GM12878 (cell line): ENCODE results near the gene ANGPTL4. TPM values are rescaled to one million over a fixed set of nuclear protein-coding genes. Genes with fewer than 3 reads are reported as not detected.

Experiments
- ATAC-seq: fragments of 200-7000 bp; cut with Tn5 transposase; 3 replicates; pipeline ENCODE4 v1.9.1; 2020; ENCODE audit warnings: mild to moderate bottlenecking, moderate library complexity
- BruUV-seq: library from RNA; stranded (reverse); fragments of 400-500 nt; replicated peaks from 2 replicates; lab custom pipeline; 2021; lab: Mats Ljungman, UMichigan
- CTCF ChIA-PET: fragments of 300-600 bp; sonication (Branson Sonifier 250); formaldehyde crosslinking; extraction: SDS; loops from one replicate; lab custom pipeline; 2021; ENCODE audit warnings: inconsistent platforms; lab: Yijun Ruan, JAX
- POLR2A ChIA-PET: fragments of 350-600 bp; formaldehyde crosslinking; extraction: SDS; loops from one replicate; lab custom pipeline; 2021; ENCODE audit warnings: inconsistent platforms; lab: Charles Lee
- RAD21 ChIA-PET: fragments of 300-600 bp; sonication (Branson Sonifier 250); formaldehyde crosslinking; loops from one replicate; lab custom pipeline; 2023; ENCODE audit warnings: antibody characterized with exemption; ENCODE audit not compliant: unreplicated experiment; lab: Charles Lee
- SMC1A ChIA-PET: fragments of 300-600 bp; sonication (Branson Sonifier 250); formaldehyde crosslinking; loops from one replicate; lab custom pipeline; 2023; ENCODE audit not compliant: unreplicated experiment, uncharacterized antibody; lab: Charles Lee
- DNase-seq: peaks from one replicate; pipeline ENCODE4 v3.0.0-alpha.2; 2011; ENCODE audit warnings: low read depth, low spot score
- FAIRE-seq: peaks from 3 replicates; lab custom pipeline; 2011; peaks lifted over from hg19 to GRCh38; lab: Jason Lieb, UNC
- H2AFZ ChIP-seq: 2 replicates; pipeline ENCODE4 v1.6.0; 2011; ENCODE audit warnings: low read depth, low read length, control low read depth; ENCODE audit not compliant: control insufficient read depth
- H3K27ac ChIP-seq: 2 replicates; pipeline ENCODE4 v1.5.1; 2011; ENCODE audit warnings: control low read depth; ENCODE audit not compliant: control insufficient read depth, insufficient read depth
- H3K27me3 ChIP-seq, 2 experiments: replicated peaks in 1 of 2; 2 replicates each; pipeline versions ENCODE4 v1.6.0 to v1.6.1; 2011; ENCODE audit warnings: low read length in 1 of 2; ENCODE audit not compliant: control insufficient read depth in 2 of 2, insufficient read depth in 2 of 2
- H3K36me3 ChIP-seq, 2 experiments: 2 replicates each; pipeline ENCODE4 v1.5.1; 2011; ENCODE audit warnings: low read length in 1 of 2; ENCODE audit not compliant: control insufficient read depth in 2 of 2, insufficient read depth in 2 of 2
- H3K4me1 ChIP-seq: 2 replicates; pipeline ENCODE4 v1.6.1; 2011; ENCODE audit warnings: mild to moderate bottlenecking, low read length, moderate library complexity, mixed read lengths; ENCODE audit not compliant: control insufficient read depth, insufficient read depth
- H3K4me2 ChIP-seq: 2 replicates; pipeline ENCODE4 v1.6.0; 2011; ENCODE audit warnings: control low read depth; ENCODE audit not compliant: control insufficient read depth, insufficient read depth
- H3K4me3 ChIP-seq: fragments of 200-600 bp; sonication (generic); 2 replicates; pipeline ENCODE4 v1.5.1; 2016
- H3K79me2 ChIP-seq: 2 replicates; pipeline ENCODE4 v1.6.0; 2011; ENCODE audit warnings: low read length; ENCODE audit not compliant: control insufficient read depth, insufficient read depth
- H3K9ac ChIP-seq: 2 replicates; pipeline ENCODE4 v1.8.0; 2011; ENCODE audit warnings: low read length, control low read depth, mixed read lengths; ENCODE audit not compliant: control insufficient read depth, insufficient read depth
- H3K9me3 ChIP-seq: replicated peaks from 3 replicates; pipeline ENCODE4 v1.5.1; 2011; ENCODE audit warnings: mild to moderate bottlenecking, low read length; ENCODE audit not compliant: control insufficient read depth, insufficient read depth
- H4K20me1 ChIP-seq: 2 replicates; pipeline ENCODE4 v1.6.0; 2011; ENCODE audit not compliant: control insufficient read depth, insufficient read depth
- ESRRA ChIP-seq: IDR thresholded peaks from 2 replicates; pipeline ENCODE4 v1.6.1; 2012; ENCODE audit warnings: mild to moderate bottlenecking, low read length, improper control_type of control experiment
- IKZF1 ChIP-seq: fragments of 450-650 bp; conservative IDR thresholded peaks from 2 replicates; pipeline ENCODE4 v1.6.1; 2017; ENCODE audit warnings: antibody characterized with exemption, mild to moderate bottlenecking
- MEF2B ChIP-seq: fragments of 450-650 bp; IDR thresholded peaks from 2 replicates; pipeline ENCODE4 v1.6.1; 2018; ENCODE audit warnings: mild to moderate bottlenecking, moderate library complexity; ENCODE audit not compliant: partially characterized antibody, poor library complexity, severe bottlenecking
- MYB ChIP-seq: fragments of 150-350 bp; IDR thresholded peaks from 2 replicates; pipeline ENCODE4 v1.6.1; 2014; ENCODE audit warnings: mild to moderate bottlenecking, low read depth, low read length, borderline replicate concordance
- PKNOX1 ChIP-seq: fragments of 450-650 bp; IDR thresholded peaks from 2 replicates; pipeline ENCODE4 v1.6.1; 2016; ENCODE audit warnings: mild to moderate bottlenecking
- PML ChIP-seq: IDR thresholded peaks from 2 replicates; pipeline ENCODE4 v1.6.1; 2012; ENCODE audit warnings: low read length, inconsistent platforms
- WRNIP1 ChIP-seq: IDR thresholded peaks from 2 replicates; pipeline ENCODE4 v1.6.1; 2011; ENCODE audit warnings: low read depth, low read length, improper control_type of control experiment, borderline replicate concordance
- WGBS: methylation state at CpG from one replicate; pipeline ENCODE4 v1.1.6; 2016; ENCODE audit warnings: low lambda C conversion rate; ENCODE audit not compliant: insufficient replicate concordance, insufficient coverage; ENCODE audit errors: missing lambda C conversion rate; 5-methylcytosine and 5-hydroxymethylcytosine counted together
- in situ Hi-C: fragments of 300-500 bp; cut with MboI; formaldehyde crosslinking; loops from 9 replicates; pipeline ENCODE4 v1.14.3; 2018; ENCODE audit warnings: mixed read lengths
- intact Hi-C: fragments of 100-400 bp; cut with micrococcal nuclease; formaldehyde crosslinking; loops from one replicate; pipeline ENCODE4 v1.14.2; 2022; ENCODE audit not compliant: unreplicated experiment
- polyA plus RNA-seq, 11 experiments: library from polyadenylated mRNA; depleted of rRNA in 4 of 11; unstranded in 6 of 11; stranded (reverse) in 5 of 11; fragments of >200 nt; fragmentation: Nextera tagmentation in 4 of 11; fragmentation: Illumina TruSeq in 1 of 11; extraction: Ambion mirVana in 4 of 11; extraction: Trizol in 1 of 11; gene quantifications; 1 replicate in 1 of 11; 2 replicates in 10 of 11; pipeline versions ENCODE4 v1.2.1 to v1.2.3, GENCODE V29; 2011 to 2016; ENCODE audit warnings: inconsistent platforms in 2 of 11, missing spikeins in 2 of 11, low read depth in 1 of 11
- total RNA-seq, 4 experiments: library from RNA; depleted of rRNA in 3 of 4; stranded (reverse); fragments of >200 nt in 3 of 4; fragmentation: Illumina TruSeq in 1 of 4; extraction: Trizol in 1 of 4; gene quantifications; 2 replicates each; pipeline versions ENCODE4 v1.2.1 to v1.2.3, GENCODE V29; 2013 to 2021
- TF ChIP-seq, protein P1 (sequence below): fragments of 450-650 bp; IDR thresholded peaks from 2 replicates; pipeline ENCODE4 v1.6.1; 2017; ENCODE audit warnings: mild to moderate bottlenecking
- TF ChIP-seq, protein P2 (sequence below): IDR thresholded peaks from 2 replicates; pipeline ENCODE4 v1.6.1; 2011; ENCODE audit warnings: low read depth, low read length, improper control_type of control experiment, borderline replicate concordance

The ANGPTL4 gene
- total and polyA plus RNA-seq, 10 of the 15 experiments (the other 5 are each of a cell fraction or from before 2014, with no cell fraction given) = 0.45 TPM; not detected in 9

- intact Hi-C loops (loop anchor here (5.0 kb wide), 1 partner anchor 131 kb away; no protein-coding TSS in a partner anchor), in situ Hi-C loops (no loop called here)
- CTCF ChIA-PET = interaction anchor here (0.9 to 3.0 kb wide), 5 partner anchors 15 to 128 kb away, joined by 3 to 18 read pairs (median 4); partner anchors contain the start of gene MARCHF2
- peaks cover 17% of the 10 kb centered on the region for H3K79me2 ChIP-seq
- no peaks in the 10 kb centered on the region for H3K27me3 ChIP-seq
- H3K4me2 ChIP-seq = no peak overlapping the region
- POLR2A ChIA-PET = no interaction called here
- 89% methylated on average over 10 of the region's 10 CpGs for WGBS
- no peak overlapping the region for H2AFZ ChIP-seq
- BruUV-seq = no TSS peak
- peaks cover 3 to 17% of the 10 kb centered on the region in 2 experiments; a peak in 3 of 4 replicates for H3K36me3 ChIP-seq
- TF ChIP-seq PKNOX1 = no peak
- TF ChIP-seq, protein P1, sequence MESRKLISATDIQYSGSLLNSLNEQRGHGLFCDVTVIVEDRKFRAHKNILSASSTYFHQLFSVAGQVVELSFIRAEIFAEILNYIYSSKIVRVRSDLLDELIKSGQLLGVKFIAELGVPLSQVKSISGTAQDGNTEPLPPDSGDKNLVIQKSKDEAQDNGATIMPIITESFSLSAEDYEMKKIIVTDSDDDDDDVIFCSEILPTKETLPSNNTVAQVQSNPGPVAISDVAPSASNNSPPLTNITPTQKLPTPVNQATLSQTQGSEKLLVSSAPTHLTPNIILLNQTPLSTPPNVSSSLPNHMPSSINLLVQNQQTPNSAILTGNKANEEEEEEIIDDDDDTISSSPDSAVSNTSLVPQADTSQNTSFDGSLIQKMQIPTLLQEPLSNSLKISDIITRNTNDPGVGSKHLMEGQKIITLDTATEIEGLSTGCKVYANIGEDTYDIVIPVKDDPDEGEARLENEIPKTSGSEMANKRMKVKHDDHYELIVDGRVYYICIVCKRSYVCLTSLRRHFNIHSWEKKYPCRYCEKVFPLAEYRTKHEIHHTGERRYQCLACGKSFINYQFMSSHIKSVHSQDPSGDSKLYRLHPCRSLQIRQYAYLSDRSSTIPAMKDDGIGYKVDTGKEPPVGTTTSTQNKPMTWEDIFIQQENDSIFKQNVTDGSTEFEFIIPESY = no peak
- no peak for TF ChIP-seq IKZF1
- no peak for TF ChIP-seq WRNIP1
- TF ChIP-seq ESRRA = no peak
- no peak for TF ChIP-seq MEF2B
- TF ChIP-seq, protein P2, sequence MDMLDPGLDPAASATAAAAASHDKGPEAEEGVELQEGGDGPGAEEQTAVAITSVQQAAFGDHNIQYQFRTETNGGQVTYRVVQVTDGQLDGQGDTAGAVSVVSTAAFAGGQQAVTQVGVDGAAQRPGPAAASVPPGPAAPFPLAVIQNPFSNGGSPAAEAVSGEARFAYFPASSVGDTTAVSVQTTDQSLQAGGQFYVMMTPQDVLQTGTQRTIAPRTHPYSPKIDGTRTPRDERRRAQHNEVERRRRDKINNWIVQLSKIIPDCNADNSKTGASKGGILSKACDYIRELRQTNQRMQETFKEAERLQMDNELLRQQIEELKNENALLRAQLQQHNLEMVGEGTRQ = no peak
- no peak for TF ChIP-seq PML
- no peak for TF ChIP-seq MYB
- no peak overlapping the region for H3K9ac ChIP-seq
- DNase-seq = no peak
- no peaks in the 10 kb centered on the region for H3K9me3 ChIP-seq
- peaks cover 5% of the 10 kb centered on the region; the same call in 1 of the 2 replicates for H3K4me1 ChIP-seq
- no peak for ATAC-seq
- SMC1A ChIA-PET = interaction anchor here (0.8 kb wide), 1 partner anchor 44 kb away, joined by 3 read pairs; no protein-coding TSS in a partner anchor
- RAD21 ChIA-PET = interaction anchor here (0.6 to 1.0 kb wide), 2 partner anchors 90 to 181 kb away, joined by 3 read pairs; no protein-coding TSS in a partner anchor
- no peak for FAIRE-seq
- H3K27ac ChIP-seq = no peak overlapping the region
- H3K4me3 ChIP-seq = no peak overlapping the region
- H4K20me1 ChIP-seq = no peaks in the 10 kb centered on the region; the same call in 1 of the 2 replicates
These were observed 33.9 kb downstream of the ANGPTL4 start for GRCh38 chr19:8397746-8398310.
